Neural crest cell (in vitro differentiated cells): ENCODE measurements around the gene GPSM3. TPM values are rescaled to one million over a fixed set of nuclear protein-coding genes. Genes with fewer than 3 reads are reported as not detected.
A peak's percentile ranks its signal among the peaks of the same experiment; 100 is the strongest.

Experiments
- DNase-seq: peaks from one replicate; pipeline ENCODE4 v3.0.0; 2021; ENCODE audit warnings: low read depth, mixed read lengths, low spot score
- H3K27ac Mint-ChIP-seq: one replicate; pipeline ENCODE4 v1.8.0; 2021; ENCODE audit warnings: mild to moderate bottlenecking, mixed read lengths; ENCODE audit not compliant: unreplicated experiment
- H3K27me3 Mint-ChIP-seq: 2 replicates; pipeline ENCODE4 v1.8.0; 2021; ENCODE audit warnings: low read depth, mild to moderate bottlenecking, mixed read lengths
- H3K36me3 Mint-ChIP-seq: 2 replicates; pipeline ENCODE4 v1.8.0; 2021; ENCODE audit warnings: low read depth, mild to moderate bottlenecking, mixed read lengths
- H3K4me1 Mint-ChIP-seq: 2 replicates; pipeline ENCODE4 v1.8.0; 2021; ENCODE audit warnings: mixed read lengths
- H3K4me3 Mint-ChIP-seq: one replicate; pipeline ENCODE4 v1.8.0; 2021; ENCODE audit warnings: mild to moderate bottlenecking, mixed read lengths
- H3K9me3 Mint-ChIP-seq: 2 replicates; pipeline ENCODE4 v1.8.0; 2021; ENCODE audit warnings: mixed read lengths
- total RNA-seq: library from RNA; stranded (reverse); gene quantifications from 2 replicates; pipeline ENCODE4 v1.2.1, GENCODE V29; 2021
- TF ChIP-seq, protein P1 (sequence below): fragments of 200-600 bp; sonication (generic); conservative IDR thresholded peaks from 2 replicates; pipeline ENCODE4 v1.5.0; 2021; ENCODE audit warnings: antibody characterized with exemption, mild to moderate bottlenecking

GPSM3 gene
- total RNA-seq, 1 donor from 2014 or later = 7.3 TPM

DNA sequence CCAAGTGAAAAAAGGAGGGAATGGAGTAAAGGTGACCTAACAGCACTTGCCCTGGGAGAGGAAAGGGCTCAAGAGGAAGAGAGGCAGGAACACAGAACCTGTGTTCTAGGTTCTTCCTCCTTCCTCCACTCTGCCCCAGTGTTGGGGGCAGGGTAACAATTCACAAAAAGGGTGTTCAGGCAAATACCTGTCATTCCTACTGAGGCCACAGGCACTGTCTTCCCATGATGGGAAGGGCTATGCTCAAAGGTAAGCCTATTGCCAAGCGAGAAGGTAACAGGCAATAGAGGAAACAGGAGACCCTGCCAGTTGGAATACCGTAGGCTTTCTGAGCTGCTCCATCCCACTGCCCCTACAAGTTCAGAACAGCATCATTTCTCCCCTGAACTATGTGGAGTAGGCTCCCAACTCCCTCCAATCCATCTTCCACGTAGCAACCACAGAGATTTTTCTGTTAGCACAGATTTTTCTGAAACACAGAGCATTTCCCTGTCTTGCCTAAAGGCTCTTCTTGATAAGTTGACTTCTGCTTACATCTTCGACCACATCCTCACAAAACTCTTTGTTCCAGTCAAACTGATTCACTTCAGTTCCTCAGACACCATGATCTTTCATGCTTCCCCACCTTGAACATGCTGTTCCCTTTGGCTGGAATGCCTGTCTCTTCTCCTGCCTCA is 19.3 kb downstream of the GPSM3 start:
- H3K4me3 Mint-ChIP-seq = peak overlapping the region; percentile 73
- H3K27ac Mint-ChIP-seq = no peak overlapping the region
- no peaks in the 10 kb centered on the region for H3K9me3 Mint-ChIP-seq
- H3K36me3 Mint-ChIP-seq = peaks cover 16% of the 10 kb centered on the region
- DNase-seq = no peak
- peaks cover 5% of the 10 kb centered on the region for H3K27me3 Mint-ChIP-seq
- TF ChIP-seq, protein P1, sequence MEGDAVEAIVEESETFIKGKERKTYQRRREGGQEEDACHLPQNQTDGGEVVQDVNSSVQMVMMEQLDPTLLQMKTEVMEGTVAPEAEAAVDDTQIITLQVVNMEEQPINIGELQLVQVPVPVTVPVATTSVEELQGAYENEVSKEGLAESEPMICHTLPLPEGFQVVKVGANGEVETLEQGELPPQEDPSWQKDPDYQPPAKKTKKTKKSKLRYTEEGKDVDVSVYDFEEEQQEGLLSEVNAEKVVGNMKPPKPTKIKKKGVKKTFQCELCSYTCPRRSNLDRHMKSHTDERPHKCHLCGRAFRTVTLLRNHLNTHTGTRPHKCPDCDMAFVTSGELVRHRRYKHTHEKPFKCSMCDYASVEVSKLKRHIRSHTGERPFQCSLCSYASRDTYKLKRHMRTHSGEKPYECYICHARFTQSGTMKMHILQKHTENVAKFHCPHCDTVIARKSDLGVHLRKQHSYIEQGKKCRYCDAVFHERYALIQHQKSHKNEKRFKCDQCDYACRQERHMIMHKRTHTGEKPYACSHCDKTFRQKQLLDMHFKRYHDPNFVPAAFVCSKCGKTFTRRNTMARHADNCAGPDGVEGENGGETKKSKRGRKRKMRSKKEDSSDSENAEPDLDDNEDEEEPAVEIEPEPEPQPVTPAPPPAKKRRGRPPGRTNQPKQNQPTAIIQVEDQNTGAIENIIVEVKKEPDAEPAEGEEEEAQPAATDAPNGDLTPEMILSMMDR = no peak
- peaks cover 58% of the 10 kb centered on the region for H3K4me1 Mint-ChIP-seq

DNA sequence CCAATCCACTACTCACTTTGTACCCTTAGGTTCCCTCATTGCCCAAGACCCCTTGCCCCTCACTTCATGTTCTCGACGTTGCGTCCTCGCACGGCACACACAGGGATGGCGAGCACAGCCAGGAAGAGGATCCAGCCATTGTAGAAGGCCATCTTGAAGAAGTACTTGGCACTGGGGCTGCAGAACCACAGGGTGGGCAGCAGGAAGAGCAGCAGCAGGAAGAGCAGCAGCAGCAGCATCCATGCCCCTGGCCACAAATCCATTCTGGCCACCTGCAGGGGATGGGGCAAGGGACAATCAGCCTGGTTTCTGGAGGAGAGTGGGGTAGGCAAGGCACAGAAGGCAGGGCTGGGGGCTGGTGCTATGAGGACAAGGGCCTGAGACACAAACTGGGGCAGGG is 21.2 kb downstream of the GPSM3 start:
- Mint-ChIP-seq H3K9me3 (no peaks in the 10 kb centered on the region), H3K27me3 (peaks cover 3% of the 10 kb centered on the region), H3K4me1 (peaks cover 48% of the 10 kb centered on the region), H3K36me3 (peaks cover 23% of the 10 kb centered on the region), H3K27ac (peak overlapping the region; percentile 51), H3K4me3 (peak overlapping the region; percentile 64)
- TF ChIP-seq, protein P1 = no peak
- no peak for DNase-seq

DNA sequence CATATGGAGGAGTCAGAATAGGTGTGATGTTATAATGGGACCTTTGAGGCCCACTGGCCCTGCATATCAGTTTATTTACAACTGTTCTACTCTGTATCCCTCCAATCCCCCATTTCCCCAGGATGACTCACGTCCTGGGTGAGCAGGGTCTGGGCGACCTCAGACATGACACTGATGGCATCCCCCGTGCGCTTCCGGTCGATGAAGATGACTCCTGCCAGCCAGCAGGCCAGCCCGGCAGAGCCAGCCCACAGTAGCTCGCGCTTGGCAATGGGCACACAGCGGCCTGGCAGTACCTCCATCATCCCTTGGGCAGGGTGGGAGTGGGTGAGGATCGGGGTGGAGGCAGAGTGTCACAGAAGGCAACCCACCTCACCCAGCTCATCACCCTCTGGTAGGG is 22.1 kb downstream of the GPSM3 start:
- peak overlapping the region; percentile 61 for H3K4me3 Mint-ChIP-seq
- no peak for DNase-seq
- peaks cover 49% of the 10 kb centered on the region for H3K4me1 Mint-ChIP-seq
- peaks cover 27% of the 10 kb centered on the region for H3K36me3 Mint-ChIP-seq
- H3K27ac Mint-ChIP-seq = no peak overlapping the region
- TF ChIP-seq, protein P1 = no peak
- H3K9me3 Mint-ChIP-seq = no peaks in the 10 kb centered on the region
- peaks cover 3% of the 10 kb centered on the region for H3K27me3 Mint-ChIP-seq

DNA sequence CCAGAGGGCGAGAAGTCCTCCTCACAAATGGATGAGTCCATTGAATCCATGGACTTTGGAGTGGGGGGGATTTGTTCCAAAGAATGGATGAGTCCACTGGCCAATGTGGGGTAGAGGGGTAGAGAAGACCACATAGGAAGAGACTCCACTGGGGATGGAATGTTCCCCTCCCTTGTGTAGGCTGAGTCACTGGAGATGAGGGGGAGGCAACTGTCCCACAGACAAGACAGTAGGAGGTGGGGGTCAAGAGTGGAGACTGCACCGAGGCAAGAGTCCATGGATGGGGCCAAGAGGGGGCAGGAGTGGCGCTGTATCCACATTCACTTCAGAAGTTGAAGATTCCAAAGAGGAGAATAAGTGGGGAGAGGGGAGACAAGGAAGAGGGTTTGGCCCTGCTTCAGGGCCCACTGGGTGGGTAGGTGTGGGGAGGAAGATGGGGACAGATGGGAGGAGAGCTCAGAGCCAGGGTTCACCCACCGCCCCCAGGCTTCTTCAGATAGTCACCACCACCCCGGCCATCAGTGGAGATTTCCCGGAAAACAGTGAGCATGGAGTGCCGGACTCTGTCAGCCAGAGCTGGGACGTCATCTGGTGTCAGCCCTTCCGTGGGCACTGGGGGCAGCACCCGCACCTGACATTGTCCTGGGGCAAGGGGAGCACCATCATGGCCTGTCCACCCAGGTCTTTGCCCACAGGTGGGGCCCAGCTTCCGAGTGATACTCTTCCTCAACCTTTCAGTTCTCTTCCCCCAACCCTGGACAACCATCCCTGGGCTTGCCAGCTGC is 23.4 kb downstream of the GPSM3 start:
- TF ChIP-seq, protein P1 = no peak
- Mint-ChIP-seq H3K4me1 (peaks cover 47% of the 10 kb centered on the region), H3K27me3 (peaks cover 3% of the 10 kb centered on the region), H3K9me3 (no peaks in the 10 kb centered on the region), H3K27ac (peak overlapping the region; percentile 54), H3K4me3 (peak overlapping the region; percentile 74), H3K36me3 (peaks cover 30% of the 10 kb centered on the region)
- DNase-seq = no peak

DNA sequence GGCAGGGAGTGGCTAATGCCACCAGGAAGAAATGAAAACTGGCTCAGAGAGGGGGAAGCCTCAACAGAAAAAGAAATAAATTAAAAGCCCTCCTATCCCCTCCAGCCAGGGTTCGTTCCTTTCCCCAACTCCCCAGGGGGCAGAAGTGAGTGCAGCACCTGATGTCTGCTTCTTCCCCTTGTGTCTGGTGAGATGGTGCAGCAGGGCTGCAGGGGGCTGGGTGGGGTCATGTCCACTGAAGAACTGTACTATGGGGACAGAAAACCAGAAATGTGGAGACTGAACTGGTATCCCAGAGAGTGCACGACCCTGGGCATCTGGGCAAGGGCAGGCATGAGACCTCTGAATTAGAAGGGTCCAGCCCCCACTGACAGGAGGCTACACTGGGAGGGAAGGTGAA is 24.1 kb downstream of the GPSM3 start:
- Mint-ChIP-seq H3K27me3 (peaks cover 3% of the 10 kb centered on the region), H3K27ac (peak overlapping the region; percentile 54), H3K36me3 (peaks cover 30% of the 10 kb centered on the region), H3K4me1 (peaks cover 49% of the 10 kb centered on the region), H3K9me3 (no peaks in the 10 kb centered on the region), H3K4me3 (peak overlapping the region; percentile 74)
- TF ChIP-seq, protein P1 = no peak
- no peak for DNase-seq
